GM12892 (cell line): ENCODE data around the gene ANO6.

Experiments used
- POLR2A ChIP-seq: IDR thresholded peaks from 2 replicates; pipeline ENCODE4 v1.6.1; 2011; ENCODE audit warnings: low read depth, low read length, control low read depth
- POLR2AphosphoS5 ChIP-seq: IDR thresholded peaks from 2 replicates; pipeline ENCODE4 v1.6.1; 2011; ENCODE audit warnings: low read depth, low read length, control low read depth

- TF ChIP-seq POLR2AphosphoS5: no peak
- TF ChIP-seq POLR2A: no peak
These were observed 108.5 kb downstream of the ANO6 start for GRCh38 chr12:45324391-45324790.
